H54 (cell line): ENCODE measurements around the gene ANKRD33.
"Not testable (repeated sequence)": the region's sequence is repeated elsewhere in the genome, so short reads cannot be mapped to it uniquely, and the experiment has no call there.

Source experiments
- DNase-seq: peaks from one replicate; pipeline ENCODE4 v3.0.0; 2011; ENCODE audit warnings: low spot score, mixed read lengths; ENCODE audit not compliant: insufficient read length
- FAIRE-seq: peaks from 3 replicates; lab custom pipeline; 2011; peaks lifted over from hg19 to GRCh38; lab: Jason Lieb, UNC
- POLR2A ChIP-seq: IDR thresholded peaks from 2 replicates; pipeline ENCODE4 v1.6.1; 2011; ENCODE audit warnings: low read depth, mild to moderate bottlenecking, low read length

The ANKRD33 gene

GRCh38 chr12:51873251-51873994, 14.5 kb upstream of the ANKRD33 start:
- FAIRE-seq = no peak
- DNase-seq = no peak
- no peak for TF ChIP-seq POLR2A

DNA sequence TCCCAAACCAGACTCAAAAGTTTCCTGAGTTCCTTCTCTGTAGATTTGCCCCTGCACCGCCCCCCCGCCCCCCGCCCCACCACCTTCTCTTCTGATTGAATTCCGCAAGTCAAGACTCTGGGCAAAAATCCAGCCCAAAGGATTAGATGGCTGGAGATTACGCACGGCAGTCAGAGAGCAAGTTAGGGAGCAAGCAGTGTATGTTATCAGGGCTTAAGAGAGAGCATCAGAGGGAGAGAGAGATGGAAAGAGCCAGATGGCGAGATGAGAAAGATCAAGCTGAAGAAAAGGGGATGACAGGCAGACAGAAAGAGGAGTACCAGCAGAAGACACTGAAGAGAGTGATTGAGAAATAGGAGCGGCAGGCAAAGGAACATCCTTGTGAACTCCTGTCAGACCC, 13.9 kb upstream of the ANKRD33 start:
- DNase-seq (no peak), FAIRE-seq (no peak)
- no peak for TF ChIP-seq POLR2A

- TF ChIP-seq POLR2A = no peak
- no peak for FAIRE-seq
- DNase-seq = no peak
Observed at GRCh38 chr12:51874486-51874885, 13.4 kb upstream of the ANKRD33 start.

GRCh38 chr12:51879102-51879501, 8.8 kb upstream of the ANKRD33 start:
- no peak for DNase-seq
- no peak for FAIRE-seq
- TF ChIP-seq POLR2A = no peak

DNA sequence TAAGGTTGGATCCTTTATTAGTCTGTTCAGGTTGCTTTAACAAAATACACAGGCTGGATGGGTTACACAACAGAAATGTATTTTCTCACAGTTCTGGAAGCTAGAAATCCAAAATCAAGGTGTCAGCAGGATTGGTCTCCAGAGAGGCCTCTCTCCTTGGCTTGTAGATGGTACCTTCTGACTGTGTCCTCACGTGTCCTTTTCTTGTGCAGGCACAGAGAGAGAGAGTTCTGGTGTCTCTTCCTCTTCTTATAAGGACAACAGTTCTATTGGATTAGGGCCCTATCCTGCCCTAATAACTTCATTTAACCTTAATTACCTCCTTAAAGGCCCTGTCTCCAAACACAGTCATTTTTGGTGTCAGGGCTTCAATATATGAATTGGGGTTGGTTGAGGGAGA, 4.6 kb upstream of the ANKRD33 start:
- FAIRE-seq (no peak), DNase-seq (no peak)
- no peak for TF ChIP-seq POLR2A

DNA sequence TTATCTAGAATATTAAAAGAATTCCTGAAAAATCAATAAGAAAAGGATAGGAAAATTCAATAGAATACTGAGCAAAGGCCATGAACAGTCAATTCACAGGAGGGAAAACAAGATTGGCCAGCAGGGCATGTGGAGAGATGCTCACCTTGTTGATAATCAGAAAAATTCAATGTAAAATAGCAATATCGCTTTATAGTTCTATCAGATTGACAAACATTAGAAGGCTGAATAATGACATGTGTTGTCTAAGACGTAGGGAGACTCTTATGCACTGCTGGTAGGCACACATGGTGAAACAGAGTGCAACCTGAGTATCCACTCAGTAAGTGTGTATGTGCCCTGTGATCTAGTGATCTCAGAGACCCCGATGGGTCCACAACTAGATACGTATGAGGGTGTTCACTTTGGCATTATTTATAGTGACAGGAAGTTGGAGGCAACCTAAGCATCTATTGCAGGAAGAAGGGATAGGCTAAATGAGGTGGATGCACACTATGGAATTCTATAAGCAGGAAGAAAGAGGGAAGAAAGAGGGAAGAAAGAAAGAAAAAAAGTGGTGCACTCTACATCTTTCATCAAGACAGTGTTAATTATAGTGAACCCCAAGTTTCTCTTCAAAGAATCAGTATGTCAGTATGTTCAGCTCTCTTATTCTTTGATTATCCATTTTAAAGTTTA, 3.8 kb upstream of the ANKRD33 start:
- DNase-seq = no peak

GRCh38 chr12:51884676-51885229, 3.1 kb upstream of the ANKRD33 start:
- FAIRE-seq (no peak), DNase-seq (no peak)
- TF ChIP-seq POLR2A = no peak

More for the DNA sequence above, 3.8 kb upstream of the ANKRD33 start:
- TF ChIP-seq POLR2A = no peak
- no peak for FAIRE-seq

- FAIRE-seq, DNase-seq: not testable (repeated sequence)
Observed at GRCh38 chr12:51885294-51886020, 2.4 kb upstream of the ANKRD33 start.

- peak; percentile 90 for DNase-seq
- peak; percentile 96 for FAIRE-seq
Observed at GRCh38 chr12:51886021-51886710, 1.7 kb upstream of the ANKRD33 start.

GRCh38 chr12:51888316-51889215, 663 bp downstream of the ANKRD33 start:
- no peak for FAIRE-seq
- TF ChIP-seq POLR2A = no peak
- no peak for DNase-seq

More at GRCh38 chr12:51886021-51886710, 1.7 kb upstream of the ANKRD33 start:
- no peak for TF ChIP-seq POLR2A

- FAIRE-seq (no peak), DNase-seq (no peak)
- TF ChIP-seq POLR2A = no peak
Observed at GRCh38 chr12:51889216-51890132, 1.6 kb downstream of the ANKRD33 start.

GRCh38 chr12:51890133-51890464, 2.2 kb downstream of the ANKRD33 start:
- FAIRE-seq (no peak), DNase-seq (no peak)
- no peak for TF ChIP-seq POLR2A
